HG03280 (cell line): ENCODE results near the gene PSORS1C1.
"Not testable (repeated sequence)": the region's sequence is repeated elsewhere in the genome, so short reads cannot be mapped to it uniquely, and the experiment has no call there.

Source experiments
- ATAC-seq: cut with Tn5 transposase; IDR thresholded peaks from one replicate; pipeline ENCODE4 v1.9.1; 2021; ENCODE audit warnings: mild to moderate bottlenecking, moderate library complexity; ENCODE audit not compliant: unreplicated experiment

PSORS1C1 gene

DNA sequence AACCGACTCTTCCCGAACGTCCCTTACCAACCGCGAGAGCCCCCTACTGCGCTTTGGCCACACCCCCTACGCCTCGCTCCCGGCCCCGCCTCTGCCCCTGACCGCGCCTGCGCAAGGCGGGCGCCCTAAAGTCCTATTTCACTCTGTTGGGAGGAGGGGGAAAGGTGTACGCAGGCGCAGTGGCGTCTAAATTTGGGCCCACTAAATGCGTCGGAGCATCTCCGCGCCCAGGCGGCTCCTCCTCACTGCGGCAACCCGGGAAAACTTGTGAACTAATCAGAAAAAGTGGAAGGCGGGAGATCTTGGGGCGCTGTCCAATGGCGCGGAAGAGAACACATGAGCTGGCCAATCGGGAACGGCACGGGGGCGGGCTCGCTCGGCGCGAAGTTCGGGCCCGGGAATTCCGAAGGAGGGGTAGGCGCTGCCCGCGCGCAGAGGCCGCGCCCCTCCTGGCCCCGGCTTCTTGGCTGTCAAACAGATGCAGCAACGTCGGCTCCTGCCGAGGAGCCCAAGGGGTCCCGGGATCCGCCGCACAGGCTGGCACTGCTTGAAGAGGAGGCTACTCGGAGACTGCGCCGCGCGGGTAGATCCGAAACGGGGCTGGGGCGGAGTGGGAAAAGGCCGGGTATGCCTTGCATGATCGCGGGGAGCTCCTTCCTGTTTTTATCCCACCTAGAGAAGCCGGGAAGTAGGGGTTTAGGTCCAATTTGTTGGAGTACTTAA, 43.7 kb downstream of the PSORS1C1 start, which contains the start of gene TCF19:
Gene TCF19 (plus strand): TSS at position 450 of the 723 bp plus-strand sequence. CDS start 881 bp downstream, outside the sequence.
- ATAC-seq, result peak; percentile 89

DNA sequence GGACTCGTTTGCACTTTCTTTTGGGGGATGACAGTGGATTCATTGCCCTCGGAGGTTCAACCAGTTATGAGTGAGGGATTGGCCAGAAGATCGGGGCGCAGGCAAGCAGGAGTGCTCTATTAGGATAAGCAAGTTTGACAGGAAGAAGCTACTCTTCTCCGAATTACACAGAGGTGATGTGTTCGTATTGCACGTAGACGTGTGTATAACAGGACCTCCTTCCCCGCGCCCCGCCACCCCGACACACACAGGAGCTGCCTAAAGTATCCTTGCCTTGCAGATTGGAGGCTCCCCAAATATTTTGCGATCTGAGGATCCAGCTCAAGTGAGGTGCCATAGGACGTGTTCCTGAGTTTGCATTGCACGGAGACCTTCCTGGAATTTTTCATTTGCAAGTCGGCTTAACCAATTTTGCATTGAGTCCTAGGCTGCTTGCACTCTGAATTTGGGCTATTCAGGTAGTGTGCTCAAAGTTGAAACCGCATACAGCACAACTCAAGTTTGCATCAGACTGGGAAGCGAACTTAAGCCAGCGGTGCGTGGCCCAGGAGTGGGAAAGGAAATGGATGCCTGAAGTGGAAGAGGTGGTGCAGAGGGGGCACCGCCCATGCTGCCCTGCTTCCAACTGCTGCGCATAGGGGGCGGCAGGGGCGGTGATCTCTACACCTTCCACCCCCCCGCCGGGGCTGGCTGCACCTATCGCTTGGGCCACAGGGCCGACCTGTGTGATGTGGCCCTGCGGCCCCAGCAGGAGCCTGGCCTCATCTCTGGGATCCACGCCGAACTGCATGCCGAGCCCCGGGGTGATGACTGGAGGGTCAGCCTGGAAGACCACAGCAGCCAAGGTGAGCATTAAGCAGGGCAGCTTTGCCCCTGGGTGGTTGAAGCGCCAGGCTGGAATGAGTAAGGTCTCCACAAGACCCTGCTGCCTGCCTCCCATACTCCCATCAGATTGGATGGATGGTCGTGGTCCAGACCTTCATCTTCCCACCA, 44.6 kb downstream of the PSORS1C1 start:
- ATAC-seq, result no peak

DNA sequence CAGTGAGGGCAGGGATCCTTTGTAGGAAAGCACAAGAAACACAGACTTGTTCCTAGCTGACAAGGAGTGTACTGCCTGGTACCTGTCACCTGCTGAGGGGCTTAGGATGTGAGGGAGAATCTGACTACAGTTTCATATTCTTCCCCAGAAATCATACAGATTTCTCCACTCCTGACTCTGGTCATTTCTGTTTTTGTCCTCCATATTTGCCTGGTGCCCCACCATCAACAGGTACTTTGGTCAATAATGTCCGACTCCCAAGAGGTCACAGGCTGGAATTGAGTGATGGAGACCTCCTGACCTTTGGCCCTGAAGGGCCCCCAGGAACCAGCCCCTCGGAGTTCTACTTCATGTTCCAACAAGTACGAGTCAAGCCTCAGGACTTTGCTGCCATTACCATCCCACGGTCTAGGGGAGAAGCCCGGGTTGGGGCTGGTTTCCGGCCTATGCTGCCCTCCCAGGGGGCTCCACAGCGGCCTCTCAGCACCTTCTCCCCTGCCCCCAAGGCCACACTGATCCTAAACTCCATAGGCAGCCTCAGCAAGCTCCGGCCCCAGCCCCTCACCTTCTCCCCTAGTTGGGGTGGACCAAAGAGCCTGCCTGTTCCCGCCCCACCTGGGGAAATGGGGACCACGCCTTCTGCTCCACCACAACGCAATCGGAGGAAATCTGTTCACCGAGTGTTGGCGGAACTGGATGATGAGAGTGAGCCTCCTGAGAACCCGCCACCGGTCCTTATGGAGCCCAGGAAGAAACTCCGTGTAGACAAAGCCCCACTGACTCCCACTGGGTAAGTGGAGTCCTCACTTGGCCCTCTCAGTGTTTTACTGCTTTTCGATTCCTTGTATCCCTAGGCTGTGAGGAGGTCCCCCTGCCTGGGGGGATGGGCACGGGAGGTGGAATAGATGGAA, 46.9 kb downstream of the PSORS1C1 start:
- ATAC-seq, result no peak

DNA sequence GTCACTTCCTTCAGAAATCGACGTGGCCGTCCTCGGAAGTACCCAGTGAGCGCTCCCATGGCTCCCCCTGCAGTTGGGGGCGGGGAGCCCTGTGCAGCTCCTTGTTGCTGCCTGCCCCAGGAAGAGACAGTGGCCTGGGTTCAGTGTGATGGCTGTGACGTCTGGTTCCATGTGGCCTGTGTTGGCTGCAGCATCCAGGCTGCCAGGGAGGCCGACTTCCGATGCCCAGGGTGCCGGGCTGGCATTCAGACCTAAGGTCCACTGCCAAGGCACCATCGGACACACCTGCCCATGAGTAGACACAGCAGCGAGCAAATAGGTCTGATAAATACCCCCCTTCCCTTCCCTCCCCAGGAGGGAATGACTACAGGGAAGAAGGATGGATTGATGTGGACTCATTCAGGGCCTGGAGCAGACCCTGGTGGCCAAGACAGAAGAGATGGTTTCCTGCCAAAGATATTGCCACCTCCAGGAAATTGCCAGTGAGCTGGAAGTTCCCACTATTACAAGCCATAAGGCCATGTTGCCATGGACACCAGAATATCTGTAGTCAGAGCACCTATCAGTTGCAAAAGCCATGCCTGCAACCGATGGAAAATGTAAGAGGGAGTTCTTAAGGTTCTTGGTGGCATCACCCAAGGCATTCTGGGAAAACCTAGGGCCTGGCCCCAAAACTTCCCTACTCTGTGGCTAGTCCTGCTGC, 48.0 kb downstream of the PSORS1C1 start:
- no peak for ATAC-seq

DNA sequence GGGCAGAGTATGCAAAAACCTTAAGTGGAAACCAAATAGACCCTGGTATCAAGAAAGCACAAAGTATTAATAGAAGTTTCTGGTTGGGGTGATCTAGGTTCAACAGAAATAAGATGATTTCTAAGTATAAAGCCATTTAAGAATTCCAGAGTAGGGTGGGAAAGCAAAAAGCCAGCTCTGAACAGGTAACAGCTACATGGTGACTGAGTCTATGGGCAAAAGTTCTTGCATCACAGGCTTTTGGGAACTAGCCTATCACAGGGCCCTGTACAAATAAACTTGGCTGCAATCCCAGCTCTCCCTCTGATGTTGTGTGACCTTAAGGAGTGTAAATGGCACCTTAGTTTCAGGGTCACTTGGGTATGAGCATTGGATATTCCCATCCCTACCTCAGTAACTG, 49.3 kb downstream of the PSORS1C1 start:
- no peak for ATAC-seq

DNA sequence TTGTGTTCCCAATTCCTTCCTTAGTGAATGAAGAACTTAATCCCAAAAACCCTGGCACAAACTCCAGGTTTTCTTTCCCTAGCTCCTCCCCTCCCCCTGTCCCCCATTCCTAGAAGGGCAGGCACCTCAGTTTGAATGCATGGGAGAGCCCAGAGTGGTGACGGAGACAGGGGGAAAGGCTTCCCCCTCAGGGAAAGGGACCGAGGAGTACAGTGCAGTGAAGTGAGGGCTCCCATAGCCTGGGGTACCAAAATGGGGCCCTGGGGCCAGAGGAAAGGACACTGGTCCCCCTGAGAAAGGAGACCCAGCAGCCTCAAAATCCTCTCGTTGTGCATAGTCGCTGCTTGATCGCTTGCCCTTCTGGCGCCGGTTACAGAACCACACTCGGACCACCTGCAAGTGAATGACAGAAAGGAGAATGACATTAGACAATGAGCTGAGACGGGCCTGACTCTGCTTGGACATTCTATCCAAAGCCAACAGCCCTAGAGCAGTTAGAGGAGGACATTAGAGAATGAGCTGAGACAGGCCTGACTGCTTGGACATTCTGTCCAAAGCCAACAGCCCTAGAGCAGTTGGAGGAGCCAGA, 50.0 kb downstream of the PSORS1C1 start:
- ATAC-seq, result not testable (repeated sequence)

DNA sequence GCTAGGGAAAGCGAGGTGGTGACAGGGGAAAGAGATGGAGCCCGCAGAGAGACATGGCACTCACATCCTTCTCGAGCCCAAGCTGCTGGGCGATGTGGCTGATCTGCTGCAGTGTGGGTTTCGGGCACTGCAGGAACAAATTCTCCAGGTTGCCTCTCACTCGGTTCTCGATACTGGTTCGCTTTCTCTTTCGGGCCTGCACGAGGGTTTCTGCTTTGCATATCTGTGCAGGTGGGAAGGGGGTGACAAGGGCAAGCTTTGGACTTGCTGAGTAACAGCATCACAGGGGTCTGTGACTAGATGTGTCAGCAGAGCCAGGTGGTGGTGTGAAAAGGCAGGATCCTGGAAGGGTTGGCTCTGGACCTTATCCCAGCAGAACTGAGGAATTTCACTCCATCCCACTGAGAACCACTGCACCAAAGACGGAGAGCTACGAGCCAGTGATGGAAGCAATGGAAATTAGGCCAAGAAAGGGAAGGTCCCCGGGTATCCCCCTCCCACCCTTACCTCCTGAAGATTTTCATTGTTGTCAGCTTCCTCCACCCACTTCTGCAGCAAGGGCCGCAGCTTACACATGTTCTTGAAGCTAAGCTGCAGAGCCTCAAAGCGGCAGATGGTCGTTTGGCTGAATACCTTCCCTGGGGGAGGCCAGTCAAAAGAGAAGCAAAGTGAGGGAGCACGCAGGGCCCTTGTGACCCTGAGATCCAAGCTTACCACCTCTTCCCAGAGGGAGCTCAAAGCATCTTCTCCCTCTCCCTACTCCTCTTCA, 50.6 kb downstream of the PSORS1C1 start:
- ATAC-seq, result peak; percentile 62

DNA sequence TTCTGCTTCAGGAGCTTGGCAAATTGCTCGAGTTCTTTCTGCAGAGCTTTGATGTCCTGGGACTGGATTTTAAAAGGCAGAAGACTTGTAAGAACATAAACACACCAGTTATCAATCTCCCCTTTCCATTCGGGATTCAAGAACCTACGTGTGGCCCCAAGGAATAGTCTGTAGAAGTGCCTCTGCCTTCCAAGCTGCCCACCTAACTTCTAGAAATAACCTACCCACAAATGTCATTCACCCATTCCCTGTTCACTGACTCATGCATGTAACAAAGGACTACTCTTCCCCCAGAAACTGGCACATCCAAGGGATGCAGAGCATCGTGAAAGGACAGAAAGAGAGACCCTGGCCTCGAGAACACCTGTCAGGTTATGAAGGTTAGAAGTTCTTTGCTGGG, 51.4 kb downstream of the PSORS1C1 start:
- ATAC-seq, result no peak

DNA sequence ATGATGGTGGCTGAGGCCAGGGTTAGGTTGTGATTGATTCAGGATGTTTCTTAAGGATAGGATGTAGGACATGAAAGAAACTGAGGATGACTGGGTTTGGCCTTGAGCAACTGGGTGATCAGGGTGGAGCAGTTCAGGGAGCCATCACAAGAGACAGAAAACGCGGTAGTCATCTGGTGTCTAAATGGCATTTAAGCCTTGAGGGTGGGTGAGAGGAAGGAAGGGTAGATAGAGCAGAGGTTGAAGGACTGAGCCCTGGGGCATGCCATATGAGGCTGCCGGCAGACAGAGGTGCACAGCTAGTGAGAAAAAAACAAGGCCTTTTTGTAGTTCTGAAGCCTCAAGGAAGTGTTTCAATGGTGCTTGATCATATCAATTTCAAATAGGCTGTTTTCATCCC, 54.0 kb downstream of the PSORS1C1 start:
- ATAC-seq, result no peak

DNA sequence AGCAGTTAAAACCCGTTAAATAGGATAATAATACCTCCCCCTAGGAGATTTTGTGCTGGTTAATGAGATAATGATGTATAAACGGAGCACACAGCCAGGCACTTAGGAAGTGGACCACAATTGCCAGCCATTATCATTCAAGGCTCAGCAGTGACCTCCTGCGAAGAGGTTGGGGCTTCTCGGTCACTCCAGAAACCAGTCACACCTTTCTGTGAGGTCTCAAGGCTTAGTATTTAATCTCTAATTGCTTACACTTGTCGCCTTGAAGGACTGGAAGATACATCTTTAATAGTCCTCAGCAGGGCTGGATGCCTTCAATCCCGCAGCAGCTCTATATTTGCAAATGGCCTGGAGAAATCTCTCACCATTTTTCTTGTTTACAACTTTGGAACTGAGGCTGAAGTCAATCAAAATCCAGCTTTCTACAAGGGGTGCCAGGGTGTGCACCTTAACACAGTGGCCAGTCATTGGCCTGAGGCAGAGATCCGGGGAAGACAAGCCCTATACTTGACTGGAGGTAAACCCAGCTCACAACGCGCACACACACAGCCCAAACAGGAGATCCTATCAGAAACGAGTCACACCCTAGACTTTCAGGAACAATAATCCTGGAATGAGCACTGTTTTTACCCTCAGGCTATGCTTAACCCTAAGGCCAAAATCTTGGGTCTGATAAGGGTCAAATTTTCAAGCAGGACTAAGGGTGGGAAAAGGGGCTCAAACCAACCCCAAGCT, 54.7 kb downstream of the PSORS1C1 start:
- no peak for ATAC-seq

DNA sequence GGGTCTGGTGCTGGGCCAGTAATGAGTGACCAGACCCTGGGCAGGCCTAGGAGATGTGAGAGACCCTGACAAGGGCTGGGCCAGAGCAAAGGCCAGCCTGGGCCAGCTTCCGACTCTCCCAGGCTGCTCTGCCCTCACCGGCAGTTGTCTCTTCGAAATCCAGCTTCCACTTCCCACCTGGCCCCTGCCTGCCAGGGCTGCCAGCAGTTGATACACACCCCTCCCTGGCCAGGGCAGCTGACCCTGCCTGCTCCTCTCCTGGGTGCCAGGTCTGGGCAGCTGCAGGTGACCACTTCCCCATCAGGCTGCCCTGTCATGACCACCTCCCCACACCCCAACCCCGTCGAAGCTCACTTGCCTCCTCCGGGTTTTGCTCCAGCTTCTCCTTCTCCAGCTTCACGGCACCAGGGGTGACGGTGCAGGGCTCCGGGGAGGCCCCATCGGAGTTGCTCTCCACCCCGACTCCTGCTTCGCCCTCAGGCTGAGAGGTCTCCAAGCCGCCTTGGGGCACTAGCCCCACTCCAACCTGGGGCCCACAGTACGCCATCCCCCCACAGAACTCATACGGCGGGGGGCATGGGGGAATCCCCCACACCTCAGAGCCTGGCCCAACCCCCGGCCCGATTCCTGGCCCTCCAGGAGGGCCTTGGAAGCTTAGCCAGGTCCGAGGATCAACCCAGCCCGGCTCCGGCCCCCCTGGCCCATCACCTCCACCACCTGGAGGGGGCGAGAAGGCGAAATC, 55.4 kb downstream of the PSORS1C1 start:
- not testable (repeated sequence) for ATAC-seq

DNA sequence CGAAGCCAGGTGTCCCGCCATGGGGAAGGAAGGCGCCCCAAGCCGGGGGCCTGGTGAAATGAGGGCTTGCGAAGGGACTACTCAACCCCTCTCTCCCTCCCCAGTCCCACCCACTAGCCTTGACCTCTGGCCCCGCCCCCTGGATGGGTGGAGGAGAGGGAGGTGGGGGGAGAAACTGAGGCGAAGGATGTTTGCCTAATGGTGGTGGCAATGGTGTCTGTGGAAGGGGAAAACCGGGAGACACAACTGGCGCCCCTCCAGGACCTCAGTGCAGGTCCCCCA, 55.9 kb downstream of the PSORS1C1 start, which contains the start of gene POU5F1:
Gene POU5F1 (minus strand): TSS at position 83 of the 282 bp plus-strand sequence. CDS start 62 bp downstream, at position 21.
- no peak for ATAC-seq

DNA sequence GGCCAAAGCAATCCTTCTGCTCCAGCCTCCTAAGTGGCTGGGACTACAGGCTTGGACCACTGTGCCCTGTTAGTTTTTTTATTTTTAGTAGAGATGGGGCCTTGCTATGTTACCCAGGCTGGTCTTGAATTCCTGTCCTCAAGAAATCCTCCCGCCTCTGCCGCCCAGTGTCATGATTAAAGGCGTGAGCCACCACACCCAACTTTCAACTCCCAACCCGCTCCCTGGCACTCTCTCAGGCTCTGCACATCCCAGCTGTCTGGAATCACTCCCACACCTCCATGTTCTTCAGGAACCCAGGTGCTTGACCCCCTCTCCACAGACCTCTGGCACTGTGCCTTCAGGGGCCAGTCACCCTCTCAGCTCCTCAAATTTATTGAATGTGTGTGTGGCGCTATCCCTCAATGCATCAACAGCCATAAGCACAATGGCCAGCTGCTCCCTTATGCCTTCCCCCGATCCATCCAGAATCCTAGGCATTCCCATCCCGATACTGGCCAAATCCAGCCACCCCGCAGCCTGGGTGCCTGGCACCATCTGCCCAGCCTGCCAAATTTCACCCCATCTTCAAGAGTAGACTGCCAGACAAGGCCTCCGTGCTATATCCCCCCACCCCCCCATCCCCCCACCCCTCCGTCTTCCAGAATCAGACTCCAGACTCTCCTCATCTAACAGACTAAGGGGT, 56.5 kb downstream of the PSORS1C1 start:
- no peak for ATAC-seq

DNA sequence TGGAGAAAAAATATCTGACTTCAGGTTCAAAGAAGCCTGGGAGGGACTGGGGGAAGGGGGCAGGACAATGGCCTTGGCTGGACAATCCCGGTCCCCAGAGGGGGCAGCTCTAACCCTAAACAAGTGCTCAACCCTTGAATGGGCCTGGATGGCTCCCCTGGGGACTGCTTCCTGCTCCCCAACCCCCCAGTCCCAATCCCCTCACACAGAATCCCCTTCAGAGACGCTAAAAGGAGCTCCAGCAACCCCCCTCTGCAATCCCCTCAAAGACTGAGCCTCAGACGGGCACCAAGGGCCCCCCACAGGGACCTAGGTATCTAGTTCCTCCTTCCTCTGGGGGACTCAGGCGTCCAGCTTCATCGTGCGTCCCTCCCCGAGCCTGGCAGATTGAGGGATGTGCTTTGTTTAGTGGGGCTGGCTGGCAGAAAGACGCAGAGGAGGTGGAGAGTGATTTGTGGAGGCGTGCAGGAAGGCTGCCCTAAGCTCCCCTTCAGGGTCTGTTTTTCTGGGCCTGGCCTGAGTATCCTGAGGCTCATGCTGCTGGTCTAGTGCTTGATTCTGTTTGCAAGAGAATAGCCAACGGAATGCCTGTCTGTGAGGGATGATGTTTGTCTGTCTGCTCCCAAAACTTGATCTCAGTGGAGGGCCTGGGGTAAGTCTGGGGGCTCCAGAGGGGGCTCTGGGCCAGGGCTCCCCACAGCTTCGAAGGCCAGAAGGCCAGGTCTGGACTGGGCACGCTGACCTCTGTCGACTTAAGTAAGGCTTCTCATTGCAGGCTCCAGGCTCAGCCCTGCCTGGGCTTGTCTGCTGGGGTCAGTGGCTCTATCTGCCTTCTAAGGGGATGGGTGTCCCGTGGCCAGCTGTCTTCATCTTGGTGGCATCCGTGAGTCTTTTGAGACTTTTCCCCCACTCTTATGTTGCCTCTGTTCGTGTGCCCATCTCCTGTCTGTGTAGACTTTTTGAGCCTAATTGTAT, 57.6 kb downstream of the PSORS1C1 start:
- ATAC-seq, result no peak

DNA sequence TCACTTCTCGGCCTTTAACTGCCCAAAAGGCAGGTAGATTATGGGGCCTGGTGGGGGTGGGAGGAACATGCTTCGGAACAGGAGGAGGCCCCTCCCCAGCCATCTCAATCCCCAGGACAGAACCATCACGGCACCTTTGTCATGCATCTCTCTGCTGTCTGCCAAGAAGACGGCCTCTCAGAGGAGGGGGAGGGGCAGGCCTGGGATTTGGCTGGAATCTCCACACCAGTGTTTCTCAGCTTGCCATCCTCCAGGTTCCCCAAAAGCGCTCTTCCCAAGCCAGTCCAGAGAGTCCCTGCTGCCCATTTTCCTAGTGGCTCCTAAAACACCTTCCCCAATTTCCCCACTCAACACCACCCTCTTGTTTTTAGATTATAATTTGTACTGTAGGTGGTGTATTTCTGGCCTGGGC, 58.4 kb downstream of the PSORS1C1 start:
- ATAC-seq, result no peak

DNA sequence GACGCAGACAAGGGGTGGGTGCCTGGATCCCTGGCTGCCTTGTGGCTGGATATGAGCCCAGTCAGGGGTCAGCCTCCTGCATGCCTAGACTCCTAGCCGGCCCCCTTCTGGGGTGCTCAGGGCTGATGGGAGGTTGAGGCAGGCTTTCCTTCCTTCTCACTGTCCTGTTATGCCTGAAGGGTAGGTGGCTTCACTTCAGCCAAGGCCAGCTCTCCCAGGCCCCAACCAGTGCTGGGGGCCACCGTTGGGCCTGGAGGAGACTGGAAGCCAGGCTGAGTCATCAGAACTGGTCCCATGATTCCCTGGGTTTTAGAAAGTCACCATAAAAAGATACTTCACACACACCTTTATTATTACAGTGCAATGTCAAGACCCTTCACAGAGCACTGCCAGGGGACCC, 58.8 kb downstream of the PSORS1C1 start:
- ATAC-seq, result no peak
